PFSK-1 (cell line): Measurements from ENCODE around the gene MTHFSD.

Source experiments
- POLR2AphosphoS5 ChIP-seq: IDR thresholded peaks from 2 replicates; pipeline ENCODE4 v1.6.1; 2012; ENCODE audit warnings: low read depth, mild to moderate bottlenecking, control low read depth, low read length, moderate library complexity
- SIN3A ChIP-seq: IDR thresholded peaks from 2 replicates; pipeline ENCODE4 v1.6.1; 2012; ENCODE audit warnings: mild to moderate bottlenecking, low read length, moderate library complexity, borderline replicate concordance; ENCODE audit not compliant: insufficient read depth
- TAF1 ChIP-seq: IDR thresholded peaks from 2 replicates; pipeline ENCODE4 v1.6.1; 2012; ENCODE audit warnings: low read length, control low read depth, borderline replicate concordance; ENCODE audit not compliant: insufficient read depth

DNA sequence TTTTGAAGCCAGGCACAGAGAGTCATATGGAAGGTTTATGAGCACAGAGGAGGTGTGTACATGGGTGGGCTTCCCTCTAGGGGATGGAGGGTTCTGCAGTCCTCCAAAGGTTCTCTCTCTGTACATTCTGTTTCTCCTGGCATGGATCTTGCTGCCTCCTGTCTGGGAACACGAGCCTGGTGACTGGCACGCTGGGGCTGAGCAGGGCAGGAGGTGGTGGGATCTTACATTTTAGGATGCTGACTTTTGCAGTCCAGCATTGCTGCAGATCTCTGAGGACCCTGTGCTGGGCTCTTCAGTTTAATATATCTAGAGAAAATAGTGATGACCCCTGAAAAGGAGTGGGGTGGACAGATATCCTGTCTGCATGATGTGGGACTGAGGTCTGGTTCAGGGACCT, 46.3 kb upstream of the MTHFSD start:
- TF ChIP-seq POLR2AphosphoS5 (no peak), TAF1 (no peak), SIN3A (no peak)
